Hematopoietic multipotent progenitor cell (in vitro differentiated cells): ENCODE results near the gene MT1A. TPM values are rescaled to one million over a fixed set of nuclear protein-coding genes. Genes with fewer than 3 reads are reported as not detected.
"Not testable (repeated sequence)": the region's sequence is repeated elsewhere in the genome, so short reads cannot be mapped to it uniquely, and the experiment has no call there.

Experiments
- DNase-seq, 3 donors: peaks; one replicate each; pipeline ENCODE4 v3.0.0-alpha.2; 2011 to 2015; ENCODE audit warnings: low read depth in 2 of 3, low spot score in 2 of 3
- total RNA-seq: library from RNA; depleted of rRNA; stranded (reverse); fragments of >200 nt; gene quantifications from one replicate; pipeline ENCODE4 v1.2.3, GENCODE V29; 2012

The MT1A gene
- total RNA-seq, 1 donor: not detected

DNA sequence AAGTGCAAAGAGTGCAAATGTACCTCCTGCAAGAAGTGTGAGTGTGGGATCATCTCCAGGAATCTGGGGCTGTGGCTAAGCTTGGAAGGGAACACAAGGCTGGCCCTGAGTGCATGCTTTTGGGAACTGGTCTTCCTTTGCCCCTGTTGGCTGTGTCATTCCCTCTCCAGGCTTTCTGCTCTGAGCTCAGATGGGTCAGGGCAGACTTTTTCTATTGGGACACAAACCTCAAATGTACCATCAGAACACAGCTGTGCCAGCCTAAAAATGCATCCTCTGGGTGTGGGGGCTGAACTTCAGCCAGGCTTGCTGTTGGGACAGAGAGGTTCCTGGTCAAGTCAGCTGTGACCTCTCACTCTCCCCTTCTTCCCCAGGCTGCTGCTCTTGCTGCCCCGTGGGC, 14.1 kb downstream of the MT1A start:
- no peak for DNase-seq

DNA sequence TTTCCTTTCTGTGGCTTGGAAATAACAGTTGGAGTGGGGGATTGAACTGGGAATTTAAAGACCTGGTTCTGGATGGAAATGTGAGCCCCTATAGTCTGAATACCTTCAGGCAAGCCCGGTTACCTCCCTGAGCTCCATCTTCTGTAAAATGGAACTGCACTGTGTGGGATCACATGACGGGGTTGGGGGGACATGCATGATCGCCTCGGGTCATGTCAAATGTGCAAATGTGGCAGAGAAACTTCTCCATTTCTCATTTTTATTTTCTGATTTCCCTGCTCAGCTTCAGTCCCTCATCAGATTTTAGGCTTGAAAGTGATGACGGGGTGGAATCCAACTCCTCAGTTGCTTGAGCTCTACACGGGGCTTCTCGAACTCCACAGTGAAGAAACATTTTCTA, 14.8 kb downstream of the MT1A start:
- DNase-seq: no peak

DNA sequence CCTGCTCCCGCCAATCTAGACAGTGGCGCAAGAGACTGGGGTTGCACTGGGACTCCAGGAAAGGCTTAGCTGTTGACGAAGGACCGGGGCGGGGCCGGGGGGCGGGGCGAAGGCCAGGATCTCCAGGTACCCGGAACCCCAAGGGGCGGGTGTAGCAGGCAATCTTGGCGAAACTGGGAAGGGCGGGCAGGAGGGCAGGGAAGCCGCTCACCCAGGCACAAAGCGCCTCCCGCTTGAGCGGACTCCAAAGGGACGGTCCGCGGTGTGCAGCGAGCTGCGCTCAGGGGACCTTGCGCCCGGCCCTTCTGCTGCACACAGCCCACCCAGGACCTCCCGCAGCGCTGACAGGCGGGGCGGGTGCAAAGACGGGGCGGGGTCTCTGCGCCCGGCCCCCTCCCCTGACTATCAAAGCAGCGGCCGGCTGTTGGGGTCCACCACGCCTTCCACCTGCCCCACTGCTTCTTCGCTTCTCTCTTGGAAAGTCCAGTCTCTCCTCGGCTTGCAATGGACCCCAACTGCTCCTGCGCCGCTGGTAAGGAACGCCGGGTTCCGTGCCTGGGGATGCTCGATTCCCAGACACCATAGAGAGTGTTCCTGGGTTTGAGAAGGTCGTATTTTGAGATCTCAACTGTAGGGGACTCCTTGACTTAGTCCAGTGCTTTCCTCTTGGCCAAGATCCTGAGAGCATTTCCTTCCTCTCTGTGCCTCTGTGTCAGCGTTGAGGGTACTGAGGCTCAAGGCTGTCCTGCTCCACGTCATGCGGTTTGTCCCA, 19.3 kb downstream of the MT1A start, which contains the start of gene MT1F:
Gene MT1F, plus strand, starts transcription at position 405 of the 772 bp plus-strand sequence. Its CDS starts 100 bp downstream, at position 505.
- DNase-seq: peak in 2 of 3 donors; percentile 22 to 63

DNA sequence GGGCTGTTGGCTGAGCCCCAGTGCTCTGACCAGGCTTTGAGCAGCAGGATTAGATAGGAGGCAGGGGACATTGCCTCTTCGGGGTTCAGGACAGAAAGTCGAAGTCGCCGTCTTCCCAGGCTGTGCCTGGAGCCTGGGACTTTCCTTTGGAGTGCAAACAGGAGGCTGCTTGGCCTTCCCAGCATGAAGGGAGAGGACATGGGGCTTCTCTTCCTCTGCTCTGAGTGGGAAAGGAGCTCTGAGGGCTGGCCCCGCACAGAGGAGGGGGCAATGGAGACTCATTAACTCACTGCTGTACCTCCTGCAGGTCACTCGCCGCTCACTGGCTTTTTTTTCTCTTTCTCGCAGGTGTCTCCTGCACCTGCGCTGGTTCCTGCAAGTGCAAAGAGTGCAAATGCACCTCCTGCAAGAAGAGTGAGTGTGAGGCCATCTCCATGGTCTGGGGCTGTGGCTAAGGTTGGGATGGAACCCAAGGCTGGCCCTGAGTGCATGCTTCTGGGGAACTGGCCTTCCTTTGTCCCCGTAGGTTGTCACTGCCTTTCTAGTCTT, 19.9 kb downstream of the MT1A start:
- no peak for DNase-seq

DNA sequence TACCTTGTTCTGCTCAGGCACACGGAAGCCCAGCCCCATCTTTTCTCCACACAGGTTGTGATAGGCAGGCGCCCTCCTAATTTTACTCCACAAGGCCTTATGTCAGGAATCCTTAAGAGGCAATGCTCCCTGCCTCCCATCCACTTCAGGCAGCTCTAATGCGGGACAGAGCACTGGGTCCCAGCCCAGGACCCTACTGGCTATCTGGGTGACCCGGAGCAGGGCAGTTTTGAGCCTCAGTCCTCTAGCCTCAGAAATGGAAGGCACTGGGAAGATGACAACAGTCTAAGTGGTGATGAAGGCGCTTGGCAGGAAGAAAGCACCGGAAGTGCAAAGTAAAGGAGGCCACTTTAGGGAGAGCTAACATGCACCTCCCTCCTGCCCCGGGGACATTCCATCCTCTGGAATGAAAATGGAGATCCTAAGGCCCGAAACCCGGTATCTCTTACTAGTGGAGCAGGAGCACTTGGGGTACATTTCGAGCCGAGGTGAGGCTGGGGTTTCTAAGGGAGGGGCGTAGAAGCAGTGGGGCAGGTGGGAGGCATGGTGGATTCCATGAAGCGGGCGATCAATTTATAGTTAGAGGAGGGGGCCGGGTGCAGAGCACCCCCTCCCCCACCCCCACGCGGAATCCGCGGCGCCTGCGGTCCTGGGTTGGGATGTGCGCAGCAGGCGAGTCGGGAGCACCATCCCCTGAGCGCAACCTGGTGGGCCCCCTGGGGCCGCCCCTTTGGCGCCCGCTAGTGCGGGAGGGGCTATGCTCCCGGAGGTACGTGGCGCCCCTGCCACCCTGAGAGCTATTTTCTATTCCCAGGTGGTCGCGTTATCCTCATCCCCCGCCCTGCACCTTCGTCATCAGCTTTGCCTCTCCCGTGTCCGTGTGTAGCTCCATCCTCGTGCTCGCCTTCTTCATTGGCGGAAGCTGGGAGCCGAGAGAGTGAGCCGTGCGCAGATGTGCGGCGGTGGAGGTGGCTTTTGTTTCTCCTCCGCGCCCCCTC, 24.2 kb downstream of the MT1A start:
- no peak for DNase-seq

DNA sequence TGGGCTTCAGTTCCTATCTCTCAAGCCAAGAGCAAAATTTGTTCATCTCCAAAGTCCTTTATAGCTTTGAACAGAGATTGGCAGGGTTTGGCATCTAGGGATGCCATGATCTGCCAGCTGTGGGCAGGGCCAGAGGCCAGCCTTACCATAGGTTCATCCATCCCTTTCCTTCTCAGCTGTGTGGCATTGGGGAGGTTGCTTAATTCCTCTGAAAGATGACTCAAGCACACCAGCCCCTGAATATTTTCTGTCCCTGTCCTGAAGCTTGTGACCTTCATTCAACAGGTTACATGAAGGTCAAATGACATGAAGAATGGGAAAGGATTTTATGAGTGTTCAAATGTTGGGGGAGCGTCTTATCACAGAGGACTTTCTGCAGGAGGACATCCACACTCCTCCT, 26.0 kb downstream of the MT1A start:
- no peak for DNase-seq

DNA sequence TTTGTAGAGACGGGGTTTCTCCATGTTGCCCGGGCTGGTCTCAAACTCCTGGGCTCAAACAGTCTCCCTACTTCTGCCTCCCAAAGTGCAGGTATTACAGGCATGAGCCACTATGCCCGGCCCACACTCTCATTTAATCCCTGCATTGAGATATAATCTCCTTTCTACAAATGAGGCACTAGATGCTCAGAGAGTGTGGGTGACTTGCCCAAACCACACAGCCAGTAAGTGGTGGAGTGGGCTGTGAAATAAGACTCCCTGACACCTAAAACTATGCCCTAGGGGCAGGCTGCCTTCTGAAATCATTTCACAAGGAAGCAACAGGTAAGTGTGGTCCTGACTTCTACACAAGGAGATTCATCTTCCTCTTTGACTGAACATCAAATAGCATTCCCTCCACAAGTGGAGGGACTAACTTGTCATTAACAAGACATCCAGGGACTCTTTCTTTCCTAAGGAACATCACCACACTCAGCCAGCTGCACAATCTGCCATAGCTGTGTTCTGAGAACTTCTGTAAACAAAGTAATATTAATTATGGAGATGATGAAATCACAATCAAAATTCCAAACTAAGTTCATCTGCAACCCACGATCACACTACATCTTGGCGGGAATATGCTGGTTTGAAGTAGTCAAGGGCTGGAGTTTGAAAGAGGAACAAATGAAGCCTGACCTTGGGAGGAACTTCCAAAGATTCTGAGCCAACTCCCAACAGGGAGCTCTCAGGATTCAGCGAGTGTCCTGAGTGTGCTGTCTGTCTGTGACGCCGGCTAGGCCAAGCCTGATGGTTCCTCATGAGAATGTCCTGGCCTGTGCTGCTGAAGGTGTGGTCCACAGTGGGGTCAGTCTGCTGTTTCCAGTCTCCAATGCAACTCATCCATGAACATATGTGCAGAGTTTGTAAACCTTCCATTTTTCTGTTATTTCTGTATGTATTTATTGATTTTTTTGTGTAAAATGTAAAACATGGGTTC, 27.1 kb downstream of the MT1A start:
- not testable (repeated sequence) for DNase-seq

DNA sequence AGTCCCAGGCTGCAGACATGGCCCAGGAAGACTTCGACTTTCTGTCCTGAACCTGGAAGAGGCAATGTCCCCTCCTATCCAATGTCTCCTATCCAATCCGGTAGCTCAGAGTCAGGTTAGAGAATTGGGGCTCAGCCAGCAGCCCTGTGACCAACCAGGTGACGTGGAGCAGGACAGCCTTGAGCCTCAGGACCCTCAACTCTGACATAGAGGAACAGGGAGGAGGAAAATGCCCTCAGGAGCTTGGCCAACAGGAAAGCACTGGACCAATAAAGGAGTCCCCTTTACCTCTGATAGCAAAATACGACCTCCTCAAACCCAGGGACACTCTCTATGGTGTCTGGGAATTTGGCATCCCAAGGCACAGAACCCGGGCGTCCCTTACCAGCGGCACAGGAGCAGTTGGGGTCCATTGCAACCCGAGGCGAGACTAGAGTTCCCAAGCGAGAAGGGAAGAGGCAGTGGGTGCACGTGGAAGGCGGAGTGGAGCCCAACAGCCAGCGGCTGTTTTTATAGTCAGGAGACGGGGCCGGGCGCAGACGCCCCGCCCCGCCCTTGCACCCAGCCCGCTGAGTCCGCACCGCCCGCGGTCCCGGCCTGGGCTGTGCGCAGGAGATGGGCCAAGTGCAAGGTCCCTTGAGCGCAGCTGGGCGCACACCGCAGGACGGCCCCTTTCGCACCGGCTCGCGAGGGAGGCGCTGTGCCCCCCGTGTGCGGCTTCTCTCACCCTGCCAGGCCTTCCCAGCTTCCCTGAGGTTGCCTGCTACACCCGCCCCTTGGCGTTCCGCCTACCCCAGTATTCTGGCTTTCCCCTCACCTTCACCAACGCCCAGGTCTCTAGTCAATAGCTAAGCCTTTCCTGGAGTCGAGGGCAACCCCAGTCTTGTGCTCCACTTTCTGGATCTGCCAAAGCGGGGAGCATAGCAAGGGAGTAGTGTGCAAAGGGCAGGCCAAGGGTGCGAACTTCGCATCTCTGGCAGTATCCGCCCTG, 29.4 kb downstream of the MT1A start, which contains the start of gene MT1G:
Gene MT1G, minus strand, starts transcription at position 485 of the 991 bp plus-strand sequence. Its CDS starts 72 bp downstream, at position 413.
- DNase-seq: peak in 2 of 3 donors; percentile 29 to 55

DNA sequence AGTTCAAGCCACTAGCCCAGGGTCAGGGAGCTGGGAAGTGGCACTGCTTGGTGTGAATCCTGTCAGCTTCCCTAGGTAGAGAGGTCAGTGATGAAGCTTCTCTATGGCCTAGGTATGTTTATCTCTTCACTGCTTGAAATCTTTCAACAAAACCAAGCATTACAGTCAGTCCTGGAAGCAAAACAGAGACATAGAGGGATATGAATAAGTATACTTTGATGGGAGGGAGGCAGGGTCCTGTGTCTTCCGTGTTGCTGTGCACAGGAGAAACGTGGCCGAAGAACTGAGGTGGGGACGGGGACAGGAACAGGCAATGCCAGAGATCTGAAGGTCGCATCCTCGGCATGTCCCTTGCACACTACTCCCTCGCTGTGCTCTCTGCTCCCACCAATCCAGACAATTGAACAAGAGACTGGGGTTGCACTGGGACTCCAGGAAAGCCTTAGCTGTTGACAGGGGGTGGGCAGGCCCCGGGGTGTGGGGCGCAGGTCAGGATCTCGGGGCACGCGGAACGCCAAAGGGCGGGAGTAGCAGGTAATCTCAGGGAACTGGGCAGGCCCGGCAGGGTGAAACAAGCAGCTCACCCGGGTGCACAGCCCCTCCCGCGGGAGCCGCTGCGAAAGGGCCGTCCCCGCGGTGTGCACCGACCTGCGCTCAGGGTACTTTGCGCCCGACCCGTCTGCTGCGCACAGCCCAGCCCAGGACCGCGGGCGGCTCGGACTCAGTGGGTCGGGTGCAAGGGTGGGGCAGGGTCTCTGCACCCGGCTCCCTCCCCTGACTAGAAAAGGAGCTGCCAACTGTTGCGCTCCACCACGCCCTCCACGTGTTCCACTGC, 30.8 kb downstream of the MT1A start, which contains the start of gene MT1H:
Gene MT1H, plus strand, starts transcription at position 810 of the 835 bp plus-strand sequence. CDS start 71 bp downstream, outside the sequence.
- no peak for DNase-seq

DNA sequence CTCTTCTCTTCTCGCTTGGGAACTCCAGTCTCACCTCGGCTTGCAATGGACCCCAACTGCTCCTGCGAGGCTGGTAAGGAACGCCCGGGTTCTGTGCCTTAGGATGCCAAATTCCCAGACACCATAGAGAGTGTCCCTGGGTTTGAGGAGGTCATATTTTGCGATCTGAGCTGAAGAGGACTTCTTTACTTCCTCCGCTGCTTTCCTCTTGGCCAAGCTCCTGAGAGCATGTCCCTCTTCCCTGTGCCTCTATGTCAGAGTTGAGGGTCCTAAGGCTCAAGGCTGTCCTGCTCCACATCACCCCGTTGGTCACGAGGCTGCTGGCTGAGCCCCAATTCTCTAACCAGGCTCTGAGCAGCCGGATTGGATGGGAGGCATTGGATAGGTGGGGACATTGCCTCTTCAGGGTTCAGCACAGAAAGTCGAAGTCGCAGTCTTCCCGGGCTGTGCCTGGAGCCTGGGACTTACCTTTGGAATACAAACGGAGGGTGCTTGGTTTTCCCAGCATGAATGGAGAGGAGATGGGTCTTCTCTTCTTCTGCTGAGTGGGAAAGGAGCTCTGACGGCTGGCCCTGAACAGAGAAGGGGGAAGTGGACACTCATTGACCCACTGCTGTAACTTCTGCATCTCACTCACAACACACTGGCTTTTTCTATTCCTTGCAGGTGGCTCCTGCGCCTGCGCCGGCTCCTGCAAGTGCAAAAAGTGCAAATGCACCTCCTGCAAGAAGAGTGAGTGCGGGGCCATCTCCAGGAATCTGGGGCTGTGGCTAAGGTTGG, 31.6 kb downstream of the MT1A start:
- DNase-seq: no peak

DNA sequence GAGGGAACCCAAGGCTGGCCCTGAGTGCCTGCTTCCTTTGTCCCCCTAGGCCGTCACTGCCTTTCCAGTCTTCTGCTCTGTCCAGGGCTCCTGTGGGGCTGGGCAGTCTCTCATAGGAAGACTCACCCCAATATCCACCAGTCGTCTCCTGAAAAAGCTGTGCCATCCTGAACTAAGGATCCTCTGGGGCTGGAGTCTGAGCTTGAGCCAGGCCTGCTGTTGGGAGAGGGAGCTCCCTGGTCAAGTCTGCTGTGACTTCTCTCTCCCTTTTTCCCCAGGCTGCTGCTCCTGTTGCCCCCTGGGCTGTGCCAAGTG, 32.1 kb downstream of the MT1A start:
- no peak for DNase-seq

DNA sequence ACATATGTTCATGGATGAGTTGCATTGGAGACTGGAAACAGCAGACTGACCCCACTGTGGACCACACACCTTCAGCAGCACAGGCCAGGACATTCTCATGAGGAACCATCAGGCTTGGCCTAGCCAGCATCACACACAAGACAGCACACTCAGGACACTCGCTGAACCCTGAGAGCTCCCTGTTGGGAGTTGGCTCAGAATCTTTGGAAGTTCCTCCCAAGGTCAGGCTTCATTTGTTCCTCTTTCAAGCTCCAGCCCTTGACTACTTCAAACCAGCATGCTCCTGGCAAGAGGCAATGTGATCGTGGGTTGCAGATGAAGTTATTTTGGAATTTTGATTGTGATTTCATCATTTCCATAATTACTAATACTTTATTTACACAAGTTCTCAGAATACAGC, 33.2 kb downstream of the MT1A start:
- DNase-seq: not testable (repeated sequence)

DNA sequence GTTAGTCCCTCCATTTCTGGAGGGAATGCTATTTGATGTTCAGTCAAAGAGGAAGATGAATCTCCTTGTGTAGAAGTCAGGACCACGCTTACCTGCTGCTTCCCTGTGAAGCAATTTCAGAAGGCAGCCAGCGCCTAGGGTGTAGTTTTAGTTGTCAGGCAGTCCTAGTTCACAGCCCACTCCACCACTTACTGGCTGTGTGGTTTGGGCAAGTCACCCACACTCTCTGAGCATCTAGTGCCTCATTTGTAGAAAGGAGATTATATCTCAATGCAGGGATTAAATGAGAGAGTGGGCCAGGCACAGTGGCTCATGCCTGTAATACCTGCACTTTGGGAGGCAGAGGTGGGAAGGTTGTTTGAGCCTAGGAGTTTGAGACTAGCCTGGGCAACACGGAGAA, 33.7 kb downstream of the MT1A start:
- not testable (repeated sequence) for DNase-seq

DNA sequence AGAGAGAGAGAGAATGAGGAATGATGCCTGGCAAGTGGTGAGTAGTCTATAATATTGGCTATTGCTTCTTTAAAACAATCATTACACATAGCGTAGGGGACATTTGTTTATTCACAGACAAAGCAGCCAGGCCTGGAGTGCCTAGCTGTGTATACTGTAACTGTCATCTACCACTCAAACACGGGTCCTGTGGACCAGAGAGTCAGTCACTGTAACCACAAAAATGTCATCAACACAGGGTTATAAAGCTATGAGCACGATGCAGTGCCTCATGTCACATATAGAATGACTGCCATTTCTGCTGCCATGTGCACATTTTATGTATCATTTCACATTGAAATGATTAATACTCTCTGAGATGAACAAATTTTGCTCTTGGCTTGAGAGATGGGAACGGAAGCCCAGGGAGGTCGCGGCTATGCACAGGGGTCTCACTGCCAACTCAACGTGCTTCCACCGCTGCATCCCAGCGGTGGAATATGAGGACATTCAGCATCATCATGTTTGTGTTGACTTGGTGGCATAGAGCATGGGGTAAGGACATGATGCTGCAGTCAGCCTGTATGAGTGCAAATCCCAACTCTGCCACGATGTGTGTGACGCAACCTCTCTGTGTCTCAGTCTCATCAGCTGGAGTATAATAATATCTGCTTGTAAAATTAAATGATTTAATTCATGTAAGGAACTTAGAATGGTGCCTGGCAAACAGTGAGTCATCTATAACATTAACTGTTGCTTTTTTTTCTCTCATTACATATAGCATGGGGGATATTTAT, 34.5 kb downstream of the MT1A start:
- no peak for DNase-seq

DNA sequence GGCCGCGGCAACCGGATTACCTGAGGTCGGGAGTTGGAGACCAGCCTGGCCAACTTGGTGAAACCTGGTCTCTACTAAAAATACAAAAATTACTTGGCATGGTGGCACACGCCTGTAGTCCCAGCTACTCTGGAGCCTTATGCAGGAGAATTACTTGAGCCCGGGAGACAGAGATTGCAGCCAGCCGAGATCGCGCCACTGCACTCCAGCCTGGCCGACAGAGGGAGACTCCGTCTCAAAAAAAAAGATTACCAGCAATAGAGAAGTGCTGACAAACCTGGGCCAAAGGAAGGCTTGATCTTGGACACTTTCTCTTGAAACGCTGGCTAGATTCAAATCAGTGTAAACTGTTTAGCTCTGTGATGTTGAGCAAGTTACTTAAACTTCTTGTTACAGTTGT, 35.5 kb downstream of the MT1A start:
- DNase-seq: peak in 1 of 3 donors; percentile 73

DNA sequence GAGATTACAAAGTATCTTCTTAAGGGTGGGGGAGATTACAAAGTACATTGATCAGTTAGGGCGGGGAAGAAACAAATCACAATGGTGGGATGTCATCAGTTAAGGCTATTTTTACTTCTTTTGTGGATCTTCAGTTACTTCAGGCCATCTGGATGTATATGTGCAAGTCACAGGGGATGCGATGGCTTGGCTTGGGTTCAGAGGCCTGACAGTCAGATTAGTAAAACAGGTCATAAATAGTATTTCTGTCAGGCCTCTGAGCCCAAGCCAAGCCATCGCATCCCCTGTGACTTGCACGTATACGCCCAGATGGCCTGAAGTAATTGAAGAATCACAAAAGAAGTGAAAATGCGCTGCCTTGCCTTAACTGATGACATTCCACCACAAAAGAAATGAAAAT, 36.1 kb downstream of the MT1A start:
- DNase-seq: not testable (repeated sequence)
